ENCODE results near the gene INO80D. TPM values are rescaled to one million over a fixed set of nuclear protein-coding genes. Genes with fewer than 3 reads are reported as not detected.

The INO80D gene
- total and polyA plus RNA-seq, 11 donors: 2.9 to 21.7 (median 14.7) TPM

DNA sequence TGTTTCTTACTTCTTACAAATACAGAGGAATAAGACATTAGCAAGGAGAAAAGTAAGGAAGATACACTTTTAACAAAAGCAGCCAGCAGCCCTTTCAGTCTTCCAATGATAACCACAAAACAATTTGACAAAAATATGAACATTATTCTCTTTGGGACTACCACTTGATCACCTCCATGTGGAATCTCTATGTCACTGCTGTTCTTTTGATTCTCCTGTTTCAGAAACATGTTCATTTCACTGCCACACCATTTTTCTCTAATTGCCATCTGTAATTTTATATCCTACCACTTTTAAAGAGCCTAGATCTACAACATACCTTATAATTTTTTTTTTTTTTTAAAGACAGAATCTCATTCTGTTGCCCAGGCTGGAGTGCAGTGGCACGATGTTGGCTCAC lies 10.9 kb downstream of the INO80D start:
- intact Hi-C loops (cut with DNase I): no loop called here
- no peak overlapping the region for H3K27ac ChIP-seq
- ATAC-seq: no peak

DNA sequence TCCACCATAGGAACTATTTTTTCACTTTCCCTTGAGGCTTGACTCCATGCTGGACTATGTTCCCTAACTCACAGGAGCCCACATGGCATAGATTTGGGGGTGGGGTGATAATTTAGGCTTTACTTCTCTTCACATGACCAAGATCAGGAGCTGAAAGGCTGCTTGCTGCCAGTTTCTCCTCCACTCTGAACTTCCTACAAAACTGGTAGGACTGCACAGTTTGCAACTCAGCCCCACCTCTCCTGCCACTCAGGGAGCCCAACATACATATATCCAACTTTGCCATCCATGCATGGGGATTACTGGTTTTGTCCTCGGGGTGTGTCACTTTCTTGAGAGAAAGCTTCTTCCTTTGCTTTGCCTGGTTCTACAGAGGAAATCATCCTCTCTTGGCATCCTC lies 14.2 kb downstream of the INO80D start:
- ATAC-seq (no peak), DNase-seq (no peak)
- Histone ChIP-seq H3K4me3 (no peak overlapping the region), H3K27ac (no peak overlapping the region), H3K4me1 (peaks cover 0 to 23% (median 0%) of the 10 kb centered on the region in 12 donors), H3K36me3 (peaks cover 0 to 8% (median 0%) of the 10 kb centered on the region in 9 donors), H3K27me3 (no peaks in the 10 kb centered on the region), H3K9me3 (peaks cover 0 to 9% (median 0%) of the 10 kb centered on the region in 12 donors)
- TF ChIP-seq POLR2A (IDR thresholded peaks at IDR 0.05): no peak
- 59 to 75% (median 68%) methylated on average over 1 of the region's 1 CpG for WGBS, 4 donors
- intact Hi-C loops (cut with DNase I): no loop called here

More for the DNA sequence above, 10.9 kb downstream of the INO80D start:
- DNase-seq: no peak
- TF ChIP-seq POLR2A (IDR thresholded peaks at IDR 0.05): no peak
- H3K9me3 ChIP-seq: no peaks in the 10 kb centered on the region
- no peak overlapping the region for H3K4me3 ChIP-seq
- peaks cover 0 to 8% (median 0%) of the 10 kb centered on the region in 9 donors for H3K36me3 ChIP-seq
- peaks cover 0 to 23% (median under 1%) of the 10 kb centered on the region in 12 donors for H3K4me1 ChIP-seq
- no peaks in the 10 kb centered on the region for H3K27me3 ChIP-seq
- WGBS, 4 donors: 89 to 93% (median 90%) methylated on average over 1 of the region's 1 CpG

DNA sequence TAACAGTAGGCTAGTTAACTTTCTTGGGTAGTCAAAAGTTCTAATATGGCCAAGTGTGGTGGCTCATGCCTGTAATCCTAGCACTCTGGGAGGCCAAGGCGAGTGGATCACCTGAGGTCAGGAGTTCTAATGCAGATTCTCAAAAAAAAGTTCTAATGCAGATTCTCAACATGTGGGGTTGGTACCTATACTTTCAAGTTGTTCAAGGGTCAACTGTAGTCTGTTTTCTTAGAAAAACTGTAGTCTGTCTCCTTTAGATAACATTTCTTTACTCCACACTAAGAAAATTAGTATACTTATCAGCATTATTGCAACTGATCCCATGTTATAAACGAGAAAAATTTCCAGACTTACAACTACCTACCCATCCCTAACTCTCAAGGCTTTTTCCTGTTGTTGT lies 16.6 kb downstream of the INO80D start:
- H3K27ac ChIP-seq: no peak overlapping the region
- ATAC-seq (no peak), DNase-seq (no peak)
- H3K36me3 ChIP-seq: peaks cover 0 to 8% (median 4%) of the 10 kb centered on the region in 9 donors
- H3K9me3 ChIP-seq: peaks cover 0 to 14% (median 0%) of the 10 kb centered on the region in 12 donors
- H3K4me1 ChIP-seq: peaks cover 0 to 23% (median 0%) of the 10 kb centered on the region in 12 donors
- TF ChIP-seq, protein P1, sequence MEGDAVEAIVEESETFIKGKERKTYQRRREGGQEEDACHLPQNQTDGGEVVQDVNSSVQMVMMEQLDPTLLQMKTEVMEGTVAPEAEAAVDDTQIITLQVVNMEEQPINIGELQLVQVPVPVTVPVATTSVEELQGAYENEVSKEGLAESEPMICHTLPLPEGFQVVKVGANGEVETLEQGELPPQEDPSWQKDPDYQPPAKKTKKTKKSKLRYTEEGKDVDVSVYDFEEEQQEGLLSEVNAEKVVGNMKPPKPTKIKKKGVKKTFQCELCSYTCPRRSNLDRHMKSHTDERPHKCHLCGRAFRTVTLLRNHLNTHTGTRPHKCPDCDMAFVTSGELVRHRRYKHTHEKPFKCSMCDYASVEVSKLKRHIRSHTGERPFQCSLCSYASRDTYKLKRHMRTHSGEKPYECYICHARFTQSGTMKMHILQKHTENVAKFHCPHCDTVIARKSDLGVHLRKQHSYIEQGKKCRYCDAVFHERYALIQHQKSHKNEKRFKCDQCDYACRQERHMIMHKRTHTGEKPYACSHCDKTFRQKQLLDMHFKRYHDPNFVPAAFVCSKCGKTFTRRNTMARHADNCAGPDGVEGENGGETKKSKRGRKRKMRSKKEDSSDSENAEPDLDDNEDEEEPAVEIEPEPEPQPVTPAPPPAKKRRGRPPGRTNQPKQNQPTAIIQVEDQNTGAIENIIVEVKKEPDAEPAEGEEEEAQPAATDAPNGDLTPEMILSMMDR (IDR thresholded peaks at IDR 0.05): no peak
- no peak for TF ChIP-seq POLR2A (IDR thresholded peaks at IDR 0.05)
- 86 to 92% (median 89%) methylated on average over 2 of the region's 2 CpGs for WGBS, 4 donors
- intact Hi-C loops (cut with DNase I): no loop called here
- no peak overlapping the region for H3K4me3 ChIP-seq
- H3K27me3 ChIP-seq: no peaks in the 10 kb centered on the region

DNA sequence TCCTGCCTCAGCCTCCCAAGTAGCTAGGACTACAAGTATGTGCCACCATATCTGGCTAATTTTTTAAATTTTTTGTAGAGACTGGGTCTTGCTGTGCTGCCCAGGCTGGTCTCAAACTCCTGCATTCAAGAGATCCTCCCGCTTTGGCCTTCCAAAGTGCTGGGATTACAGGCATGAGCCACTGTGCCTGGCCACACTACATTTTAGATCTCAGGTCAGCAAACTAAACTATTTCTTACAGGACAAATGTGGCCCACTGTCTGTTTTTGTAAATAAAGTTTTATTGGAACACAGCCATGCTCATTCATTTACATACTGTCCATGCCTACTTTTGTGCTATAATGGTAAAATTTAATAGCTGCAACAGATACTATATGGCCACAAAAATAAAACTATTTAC lies 17.8 kb downstream of the INO80D start:
- H3K9me3 ChIP-seq: peaks cover 0 to 14% (median 0%) of the 10 kb centered on the region in 12 donors
- WGBS, 4 donors: 98 to 100% (median 99%) methylated on average over 1 of the region's 1 CpG
- peaks cover 0 to 19% (median 0%) of the 10 kb centered on the region in 12 donors for H3K4me1 ChIP-seq
- TF ChIP-seq POLR2A (IDR thresholded peaks at IDR 0.05): no peak
- TF ChIP-seq, protein P1 (IDR thresholded peaks at IDR 0.05): no peak
- H3K27me3 ChIP-seq: no peaks in the 10 kb centered on the region
- no peak overlapping the region for H3K27ac ChIP-seq
- intact Hi-C loops (cut with DNase I): no loop called here
- no peak for ATAC-seq
- no peak for DNase-seq
- no peak overlapping the region for H3K4me3 ChIP-seq
- H3K36me3 ChIP-seq: peaks cover 0 to 6% (median 2%) of the 10 kb centered on the region in 9 donors

DNA sequence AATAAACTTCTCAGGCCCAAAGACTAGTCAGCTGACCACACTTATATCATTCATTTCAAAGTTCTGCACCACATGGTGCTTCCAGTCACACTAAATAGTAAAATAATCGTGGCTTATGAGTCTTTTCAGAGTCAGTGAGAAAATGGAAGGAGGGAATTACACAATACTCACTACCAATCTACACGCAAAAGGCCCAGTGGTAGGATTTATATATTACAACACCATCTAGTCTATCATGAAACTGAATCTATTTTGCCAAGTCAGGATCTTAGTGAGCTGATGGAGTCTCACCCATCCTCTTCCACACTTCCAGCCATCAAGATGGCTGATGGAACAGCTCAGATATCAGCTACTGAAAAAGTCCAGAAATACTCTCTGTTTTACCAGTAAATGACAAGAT lies 21.9 kb downstream of the INO80D start:
- H3K4me3 ChIP-seq: no peak overlapping the region
- ATAC-seq: no peak
- H3K9me3 ChIP-seq: peaks cover 0 to 14% (median 0%) of the 10 kb centered on the region in 12 donors
- H3K27me3 ChIP-seq: no peaks in the 10 kb centered on the region
- intact Hi-C loops (cut with DNase I): no loop called here
- no peak for TF ChIP-seq POLR2A (IDR thresholded peaks at IDR 0.05)
- TF ChIP-seq, protein P1 (IDR thresholded peaks at IDR 0.05): no peak
- no peaks in the 10 kb centered on the region for H3K4me1 ChIP-seq
- 92 to 94% (median 93%) methylated on average over 2 of the region's 2 CpGs for WGBS, 4 donors
- H3K27ac ChIP-seq: no peak overlapping the region
- no peak for DNase-seq
- H3K36me3 ChIP-seq: peaks cover 0 to 42% (median 25%) of the 10 kb centered on the region in 9 donors

Measured in heart left ventricle (tissue), 16 donors.